ENCODE results near the gene FBF1.
A peak's percentile ranks its signal among the peaks of the same experiment; 100 is the strongest.
"Not testable (repeated sequence)": the region's sequence is repeated elsewhere in the genome, so short reads cannot be mapped to it uniquely, and the experiment has no call there.

The FBF1 gene

DNA sequence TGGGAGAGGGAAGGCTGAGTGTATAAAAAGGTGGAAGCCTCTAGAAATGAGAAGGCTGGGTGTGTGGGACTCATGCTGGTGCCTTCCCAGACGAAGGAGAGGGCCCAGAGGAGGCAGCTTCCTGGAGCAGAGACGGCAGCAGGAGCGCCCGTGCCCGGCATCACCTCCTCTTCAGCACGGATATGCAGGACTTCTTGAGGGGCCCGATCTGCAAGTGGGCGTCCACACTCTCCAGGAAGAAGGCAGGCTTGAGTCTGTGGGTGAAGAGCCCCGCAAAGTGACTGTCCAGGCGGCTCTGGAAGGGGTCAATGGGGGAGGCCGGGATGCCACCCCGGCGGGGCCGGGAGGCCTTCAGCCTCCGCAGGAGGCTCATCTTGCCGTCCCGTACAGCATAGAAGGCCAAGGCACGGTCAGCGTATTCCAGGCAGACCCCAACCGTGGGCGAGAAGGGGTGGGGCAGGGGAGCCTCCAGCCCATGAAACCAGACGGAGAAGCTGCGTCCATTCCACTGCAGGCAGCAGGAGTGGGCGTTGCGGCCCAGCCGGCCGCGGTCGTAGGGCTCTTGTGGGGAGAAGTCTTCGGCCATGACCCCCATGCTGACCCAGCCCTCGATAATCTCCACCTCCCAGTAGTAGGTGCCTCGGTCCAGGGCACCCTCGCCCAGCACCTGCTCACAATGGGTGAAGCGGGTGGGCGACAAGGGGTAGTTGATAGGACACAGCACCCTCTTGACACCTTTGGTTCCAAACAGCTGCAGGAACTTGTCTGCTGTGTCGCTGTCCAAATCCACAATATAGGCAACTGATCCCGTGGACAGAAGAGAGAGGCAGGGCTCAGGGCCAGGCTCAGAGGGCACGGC lies 66.3 kb downstream of the FBF1 start:
- DNase-seq (ENCODE audit: insufficient read length, low spot score): no peak
- no peak for TF ChIP-seq POLR2A (IDR thresholded peaks at IDR 0.05; ENCODE audit: low read depth, low read length)
- no peak for FAIRE-seq

- DNase-seq (ENCODE audit: insufficient read length, low spot score) (no peak), FAIRE-seq (no peak)
- no peak for TF ChIP-seq POLR2A (IDR thresholded peaks at IDR 0.05; ENCODE audit: low read depth, low read length)
Measured at GRCh38 chr17:75873587-75874322, 67.1 kb downstream of the FBF1 start.

GRCh38 chr17:75872434-75873351 lies 68.1 kb downstream of the FBF1 start:
- TF ChIP-seq POLR2A (IDR thresholded peaks at IDR 0.05; ENCODE audit: low read depth, low read length): peak; percentile 38
- DNase-seq (ENCODE audit: insufficient read length, low spot score) (peak; percentile 95), FAIRE-seq (no peak)

DNA sequence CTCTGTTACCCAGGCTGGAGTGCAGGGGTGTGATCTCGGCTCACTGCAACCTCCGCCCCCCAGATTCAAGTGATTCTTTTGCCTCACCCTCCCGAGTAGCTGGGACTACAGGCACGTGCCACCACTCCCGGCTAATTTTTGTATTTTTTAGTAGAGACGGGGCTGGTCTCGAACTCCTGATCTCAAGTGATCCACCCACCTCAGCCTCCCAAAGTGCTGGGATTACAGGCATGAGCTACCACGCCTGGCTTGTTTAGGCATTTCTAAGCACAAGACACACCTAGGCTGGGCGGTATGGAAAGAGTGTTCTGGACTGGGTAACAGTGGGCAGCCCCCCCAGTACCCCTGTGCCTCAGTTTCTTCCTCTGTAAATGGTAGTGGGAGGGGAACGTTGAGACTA lies 70.6 kb downstream of the FBF1 start:
- not testable (repeated sequence) for FAIRE-seq; DNase-seq (ENCODE audit: insufficient read length, low spot score)

GRCh38 chr17:75869282-75870141 lies 71.3 kb downstream of the FBF1 start:
- FAIRE-seq: no peak
- peak; percentile 63 for DNase-seq (ENCODE audit: insufficient read length, low spot score)
- peak; percentile 40; the same call in 1 of the 2 replicates for TF ChIP-seq POLR2A (IDR thresholded peaks at IDR 0.05; ENCODE audit: low read depth, low read length)

GRCh38 chr17:75868730-75869281 lies 72.0 kb downstream of the FBF1 start:
- DNase-seq (ENCODE audit: insufficient read length, low spot score); FAIRE-seq: not testable (repeated sequence)

GRCh38 chr17:75865404-75866188 lies 75.2 kb downstream of the FBF1 start:
- not testable (repeated sequence) for FAIRE-seq; DNase-seq (ENCODE audit: insufficient read length, low spot score)

DNA sequence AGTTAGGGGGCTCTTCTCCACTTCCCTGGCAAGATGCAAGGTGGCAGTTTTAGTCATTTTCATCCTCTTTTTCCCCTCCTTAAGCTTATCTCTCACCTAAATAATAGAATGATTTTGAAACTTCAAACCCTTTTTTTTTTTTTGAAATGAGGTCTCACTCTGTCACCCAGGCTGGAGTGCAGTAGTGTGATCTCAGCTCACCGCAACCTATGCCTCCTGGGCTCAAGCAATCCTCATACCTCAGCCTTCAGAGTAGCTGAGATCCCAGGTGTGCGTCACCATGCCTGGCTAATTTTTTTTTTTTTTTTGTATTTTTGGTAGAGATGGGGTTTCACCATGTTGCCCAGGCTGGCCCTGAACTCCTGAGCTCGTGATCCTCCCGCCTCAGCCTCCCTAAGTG lies 76.0 kb downstream of the FBF1 start:
- not testable (repeated sequence) for FAIRE-seq; DNase-seq (ENCODE audit: insufficient read length, low spot score)

DNA sequence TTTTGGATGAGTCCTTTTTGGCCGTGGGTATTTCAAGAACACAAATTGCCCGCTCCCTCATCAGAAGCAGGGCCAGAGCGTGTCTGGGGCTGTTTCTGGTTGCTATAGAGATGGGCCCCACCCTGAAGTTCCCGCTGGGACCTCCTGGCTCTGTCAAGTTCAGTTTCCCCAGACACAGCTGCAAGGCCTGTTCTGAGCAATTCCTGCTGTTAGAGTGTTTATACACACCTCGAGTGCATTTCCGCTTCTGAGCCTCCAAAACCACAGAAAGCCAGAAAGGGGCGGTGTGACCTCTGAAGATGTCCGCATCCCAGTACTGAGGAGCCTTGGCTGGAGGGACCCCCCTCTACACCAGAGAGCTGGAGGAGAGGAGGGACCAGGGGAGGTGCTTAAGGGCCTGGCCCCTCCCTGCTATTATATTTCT lies 76.4 kb downstream of the FBF1 start:
- FAIRE-seq (no peak), DNase-seq (ENCODE audit: insufficient read length, low spot score) (peak; percentile 60)
- no peak for TF ChIP-seq POLR2A (IDR thresholded peaks at IDR 0.05; ENCODE audit: low read depth, low read length)

GRCh38 chr17:75861927-75862317 lies 78.9 kb downstream of the FBF1 start:
- DNase-seq (ENCODE audit: insufficient read length, low spot score): no peak
- FAIRE-seq: no peak
- no peak for TF ChIP-seq POLR2A (IDR thresholded peaks at IDR 0.05; ENCODE audit: low read depth, low read length)

All from H54 (cell line).